GM19193 (cell line): ENCODE measurements around the gene C17orf67.

Source experiments
- POLR2A ChIP-seq: IDR thresholded peaks from 4 replicates; pipeline ENCODE4 v1.6.1; 2011; ENCODE audit not compliant: insufficient read depth, insufficient read length; ENCODE audit errors: extremely low read depth

The C17orf67 gene

DNA sequence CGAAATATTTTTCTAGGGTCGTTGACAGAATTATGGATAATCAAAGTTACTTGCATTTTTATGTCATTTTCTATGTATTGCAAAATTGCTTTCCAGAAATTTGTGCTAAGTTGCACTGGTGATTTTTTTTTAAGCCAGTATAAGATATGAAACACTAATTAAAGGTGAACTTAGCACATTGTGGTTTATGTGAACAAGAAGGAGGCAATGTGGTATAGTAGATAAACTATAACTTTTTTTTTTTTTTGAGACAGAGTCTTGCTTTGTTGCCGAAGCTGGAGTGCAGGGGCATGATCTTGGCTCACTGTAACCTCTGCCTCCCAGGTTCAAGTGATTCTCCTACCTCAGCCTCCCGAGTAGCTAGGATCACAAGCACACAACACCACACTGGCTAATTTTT is 13.4 kb upstream of the C17orf67 start:
- TF ChIP-seq POLR2A: no peak

DNA sequence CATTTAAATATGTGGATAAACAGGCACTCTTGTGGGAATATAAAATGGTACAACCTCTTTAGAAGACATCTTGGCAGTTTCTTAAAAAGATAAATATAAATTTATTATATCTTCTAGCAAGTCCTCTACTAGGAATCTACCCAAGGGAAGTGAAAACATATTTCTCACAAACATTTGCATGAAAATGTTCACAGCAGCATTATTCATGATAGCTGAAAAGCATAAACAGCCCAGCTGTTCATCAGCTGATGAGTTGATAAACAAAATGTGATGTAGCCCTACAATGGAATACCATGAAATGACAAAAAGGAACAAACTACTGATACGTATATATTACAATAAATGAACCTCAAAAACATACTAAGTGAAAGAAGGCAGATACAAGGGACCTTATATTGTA is 12.2 kb upstream of the C17orf67 start:
- no peak for TF ChIP-seq POLR2A

DNA sequence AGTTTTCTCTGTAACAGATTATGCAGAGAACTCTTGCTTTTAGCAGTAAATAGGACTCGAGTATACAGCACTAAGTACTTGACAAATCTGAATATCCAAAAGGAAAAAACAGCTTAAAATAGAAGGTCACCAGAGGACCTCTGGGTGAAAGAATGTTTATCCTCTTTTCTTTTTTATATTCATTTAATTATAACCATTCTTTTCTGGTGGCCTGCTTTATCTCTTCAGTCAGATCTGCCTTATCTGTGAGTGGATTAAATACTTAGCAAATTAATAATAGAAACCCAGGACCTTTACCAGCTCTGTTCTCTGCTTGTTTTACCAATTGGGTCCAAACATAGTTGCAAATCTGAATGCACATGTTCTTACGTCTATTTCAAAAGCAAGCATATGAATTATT is 8.9 kb upstream of the C17orf67 start:
- TF ChIP-seq POLR2A: no peak

DNA sequence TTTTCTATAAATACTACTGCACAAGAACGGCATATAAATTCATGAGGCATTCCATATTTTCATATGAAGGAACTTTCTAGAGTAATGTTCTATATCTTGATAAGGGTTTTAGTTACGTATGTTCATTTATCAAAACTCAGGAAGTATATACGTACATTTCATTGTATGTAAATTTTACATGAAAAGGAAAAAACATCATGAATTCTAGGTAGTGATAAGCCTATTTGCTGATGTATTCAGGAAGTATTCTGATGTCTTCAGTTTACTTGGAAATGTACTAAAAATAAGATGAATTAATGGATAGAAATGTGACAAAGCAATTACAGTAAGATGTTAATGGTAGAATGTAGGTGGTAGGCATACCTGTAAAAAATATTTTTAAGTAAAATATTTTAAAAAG is 5.0 kb upstream of the C17orf67 start:
- TF ChIP-seq POLR2A: no peak

DNA sequence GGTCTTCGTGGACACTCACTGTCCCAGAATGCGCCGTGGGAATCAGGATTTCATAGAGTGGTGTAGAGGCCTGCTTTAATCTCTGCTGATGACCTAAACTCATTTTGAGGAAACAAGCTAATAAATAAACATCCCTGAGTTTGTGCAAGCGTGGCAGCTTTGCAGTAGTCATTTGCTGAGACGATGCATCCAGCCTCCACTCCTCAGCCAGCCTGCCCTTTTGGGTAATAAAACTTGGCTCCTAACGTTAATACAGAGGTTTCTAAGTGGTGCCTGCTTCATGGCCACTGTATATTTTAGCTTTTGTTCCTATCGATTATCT is 1.5 kb upstream of the C17orf67 start:
- no peak for TF ChIP-seq POLR2A

DNA sequence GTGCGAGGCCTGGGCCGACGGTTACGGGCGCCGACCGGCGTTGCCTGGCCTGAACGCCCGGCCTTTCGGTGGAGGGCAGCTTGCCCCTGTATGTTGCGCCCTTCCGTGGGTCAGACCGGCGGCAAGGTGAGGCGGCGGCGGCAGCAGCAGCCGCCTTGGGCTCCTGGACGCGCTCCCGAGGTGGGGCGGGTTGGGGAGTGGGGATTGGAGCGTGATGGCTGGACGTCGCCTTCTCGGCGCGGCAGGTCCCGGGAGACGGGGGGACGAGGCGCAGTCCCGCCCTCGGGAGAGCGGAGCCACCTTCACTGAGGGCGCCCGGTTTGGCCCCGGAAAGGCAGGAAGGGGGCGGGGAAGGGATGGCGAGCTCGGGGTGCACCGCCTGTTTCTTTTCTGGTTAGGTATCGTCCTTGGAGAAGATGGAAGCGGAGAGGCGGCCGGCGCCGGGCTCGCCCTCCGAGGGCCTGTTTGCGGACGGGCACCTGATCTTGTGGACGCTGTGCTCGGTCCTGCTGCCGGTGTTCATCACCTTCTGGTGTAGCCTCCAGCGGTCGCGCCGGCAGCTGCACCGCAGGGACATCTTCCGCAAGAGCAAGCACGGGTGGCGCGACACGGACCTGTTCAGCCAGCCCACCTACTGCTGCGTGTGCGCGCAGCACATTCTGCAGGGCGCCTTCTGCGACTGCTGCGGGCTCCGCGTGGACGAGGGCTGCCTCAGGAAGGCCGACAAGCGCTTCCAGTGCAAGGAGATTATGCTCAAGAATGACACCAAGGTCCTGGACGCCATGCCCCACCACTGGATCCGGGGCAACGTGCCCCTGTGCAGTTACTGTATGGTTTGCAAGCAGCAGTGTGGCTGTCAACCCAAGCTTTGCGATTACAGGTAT is 902 bp upstream of the C17orf67 start:
- TF ChIP-seq POLR2A: no peak

DNA sequence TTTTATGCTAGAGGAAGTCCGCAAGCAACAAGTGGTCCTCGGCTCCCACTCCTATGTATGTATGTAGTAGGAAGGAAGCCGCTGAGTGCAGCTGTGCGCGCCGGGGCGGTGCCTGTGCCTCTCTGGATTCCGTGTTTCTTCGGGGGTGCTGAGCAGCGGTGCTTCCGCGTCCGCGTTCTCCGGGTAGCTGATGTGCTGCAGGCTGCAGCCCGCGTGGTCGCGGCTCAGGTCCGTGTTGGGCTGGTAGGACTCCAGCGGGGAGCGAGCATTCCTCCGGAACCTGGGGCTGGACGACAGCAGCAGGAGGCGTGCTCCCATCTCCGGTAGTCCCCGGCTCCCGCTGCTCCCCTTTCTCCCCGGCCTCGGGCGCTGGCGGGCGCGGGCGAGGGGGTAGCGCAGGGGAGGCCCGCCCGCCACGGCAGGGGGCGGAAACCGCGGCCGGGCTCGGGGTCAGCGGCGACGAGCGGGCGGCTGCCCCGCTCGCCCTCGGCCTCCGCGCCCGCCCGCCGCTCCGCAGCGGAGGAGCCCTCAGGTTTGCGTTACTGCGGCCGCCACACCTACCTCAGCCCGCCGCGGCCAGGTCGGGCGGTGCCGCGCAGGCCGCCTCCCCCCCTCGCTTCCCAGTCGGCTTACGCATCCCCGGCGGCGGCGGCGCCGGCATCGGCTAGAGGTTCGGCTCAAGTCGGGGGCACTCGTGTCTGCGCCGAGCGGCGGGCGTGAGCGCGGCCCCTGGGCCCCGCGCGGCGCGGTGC is 487 bp downstream of the C17orf67 start:
- TF ChIP-seq POLR2A: peak; percentile 61

GRCh38 chr17:56832446-56832845 is 1.3 kb downstream of the C17orf67 start:
- no peak for TF ChIP-seq POLR2A

DNA sequence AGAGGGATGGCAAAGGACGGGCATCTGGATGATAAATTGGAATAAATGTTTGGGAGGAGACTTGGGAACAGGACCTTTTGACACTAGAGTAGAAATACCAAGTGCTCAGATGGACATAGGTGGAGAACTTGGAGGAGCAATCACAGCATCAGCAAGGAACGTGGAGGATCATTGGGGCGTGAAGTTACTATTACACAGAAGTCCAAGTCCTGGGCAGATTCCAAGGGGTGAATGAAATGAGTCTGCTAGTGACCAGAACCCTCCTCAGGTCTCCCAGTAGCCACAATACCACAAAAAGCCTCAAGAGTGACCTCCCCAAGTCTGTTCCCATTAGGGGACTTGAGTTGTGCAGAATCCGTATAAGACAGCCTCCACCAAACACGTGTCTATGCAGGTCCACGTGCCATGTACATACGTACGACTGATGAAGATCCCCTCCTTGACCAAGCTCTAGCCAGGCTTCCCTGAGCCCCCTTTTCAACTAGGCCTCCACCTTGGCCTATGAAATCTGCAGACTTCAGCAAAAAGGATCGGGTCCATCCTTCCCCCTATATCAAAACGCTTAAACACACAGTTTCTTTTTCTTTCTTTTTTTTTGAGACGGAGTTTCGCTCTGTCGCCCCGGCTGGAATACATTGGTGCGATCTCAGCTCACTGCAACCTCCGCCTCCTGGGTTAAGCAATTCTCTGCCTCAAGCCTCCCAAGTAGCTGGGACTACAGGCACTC is 2.2 kb downstream of the C17orf67 start:
- TF ChIP-seq POLR2A: no peak

DNA sequence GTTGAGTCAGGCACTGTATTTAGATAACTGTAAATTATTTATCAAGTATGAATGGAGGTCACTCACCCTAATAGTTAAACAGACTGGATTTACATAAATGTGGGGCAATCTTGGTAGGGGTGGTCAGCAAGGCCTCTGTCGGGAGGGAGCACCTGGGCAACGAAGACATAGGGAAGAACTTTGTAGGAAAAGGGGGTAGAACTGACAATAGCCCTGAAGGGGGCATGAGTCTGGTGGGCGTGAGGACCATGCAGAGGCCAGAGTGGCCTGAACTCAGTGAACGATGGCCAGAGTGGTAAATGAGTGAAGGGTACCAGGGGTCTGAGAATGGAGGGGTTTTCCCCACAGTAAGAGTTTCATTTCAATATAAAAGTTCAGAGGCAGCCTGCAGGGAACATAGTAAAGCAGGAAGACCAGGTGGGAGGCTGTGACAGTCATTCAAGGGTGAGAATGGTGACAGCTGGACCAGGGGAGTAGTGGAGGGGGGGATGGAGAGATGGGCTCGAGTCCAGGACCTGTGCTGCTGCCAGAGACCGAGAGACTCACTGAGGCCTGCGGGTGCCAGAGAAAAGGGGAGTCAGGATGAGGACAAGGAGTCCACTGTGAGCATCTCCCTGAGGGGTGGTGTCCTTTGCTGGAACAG is 2.9 kb downstream of the C17orf67 start:
- no peak for TF ChIP-seq POLR2A

- TF ChIP-seq POLR2A: no peak
Measured at GRCh38 chr17:56826611-56827414, 6.9 kb downstream of the C17orf67 start.

- TF ChIP-seq POLR2A: no peak
Measured at GRCh38 chr17:56824503-56824902, 9.2 kb downstream of the C17orf67 start.

DNA sequence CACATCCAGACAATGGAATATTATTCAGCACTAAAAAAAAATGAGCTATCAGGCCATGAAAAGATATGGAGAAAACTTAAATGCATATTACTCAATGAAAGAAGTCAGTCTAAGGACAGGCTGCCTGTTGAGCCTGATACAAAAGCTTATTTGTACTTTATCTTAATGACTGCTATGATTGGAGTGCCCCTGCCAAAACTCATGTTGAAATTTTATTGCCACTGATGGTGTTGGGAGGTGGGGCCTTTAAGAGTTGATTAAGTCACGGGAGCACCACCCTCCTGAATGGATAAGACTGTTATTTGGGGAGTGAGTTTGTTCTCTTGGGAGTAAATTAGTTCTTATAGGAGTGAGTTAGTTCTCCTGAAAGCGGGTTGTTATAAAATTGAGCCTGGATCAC is 9.9 kb downstream of the C17orf67 start:
- no peak for TF ChIP-seq POLR2A

GRCh38 chr17:56822725-56823124 is 11.0 kb downstream of the C17orf67 start:
- TF ChIP-seq POLR2A: no peak

DNA sequence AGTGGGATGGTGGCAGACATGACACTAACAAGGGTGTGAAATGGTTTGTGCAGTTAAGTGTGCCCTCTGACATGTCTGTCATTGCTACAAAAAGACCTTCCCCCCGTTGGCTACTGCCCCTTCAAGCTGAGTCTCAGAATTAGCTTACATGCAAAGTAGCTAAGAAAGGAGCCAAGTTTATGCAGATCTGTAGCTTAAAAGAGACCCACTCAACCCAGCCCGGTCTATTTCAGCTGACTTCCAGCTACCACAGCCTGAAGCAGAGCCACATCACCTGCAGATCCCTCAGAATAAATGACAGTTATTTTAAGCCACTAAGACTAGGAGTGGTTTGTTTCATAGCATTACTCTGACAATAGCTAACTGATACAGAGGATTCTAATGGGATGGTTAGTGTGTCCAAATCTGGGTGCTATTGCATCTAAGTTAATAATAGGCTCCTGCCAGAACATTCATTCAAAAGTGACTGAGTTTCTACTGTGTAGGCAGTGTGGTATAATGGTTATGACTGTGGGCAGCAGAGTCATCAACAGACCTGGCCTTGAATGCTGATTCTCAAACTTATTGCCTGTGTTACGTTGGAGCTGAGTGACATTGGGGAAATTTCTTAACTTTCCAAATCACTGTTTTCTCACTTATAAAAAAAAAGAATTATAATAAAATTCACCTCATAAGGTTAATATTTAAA is 11.7 kb downstream of the C17orf67 start:
- TF ChIP-seq POLR2A: no peak

DNA sequence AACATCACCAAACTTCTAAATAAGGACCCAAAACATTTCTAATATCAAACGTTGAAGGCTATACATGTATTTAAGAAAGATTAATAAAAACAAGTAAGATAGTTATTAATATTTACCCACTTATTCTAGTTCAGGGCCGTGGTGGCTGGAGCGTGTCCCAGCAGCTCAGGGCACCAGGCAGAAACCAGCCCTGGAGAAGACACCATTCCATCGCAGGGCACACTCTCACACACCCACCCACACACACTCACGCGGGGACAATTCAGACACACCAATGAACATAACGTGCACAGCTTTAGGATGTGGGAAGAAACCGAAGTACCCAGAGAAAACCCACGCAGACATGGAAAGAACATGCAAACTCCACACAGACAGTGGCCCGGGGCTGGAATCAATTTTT is 13.5 kb downstream of the C17orf67 start:
- no peak for TF ChIP-seq POLR2A
